Activated naive CD4-positive, alpha-beta T cell treated with anti-CD3 and anti-CD28 coated beads, Interleukin-2, amount 10 ng/mL, durations not matched to agents 7 days and 5 days (primary cell): ENCODE data around the gene FAF1.

ENCODE experiments used
- CTCF ChIA-PET: fragments of 350-600 bp; sonication (Branson Sonifier 250); formaldehyde crosslinking; loops from one replicate; lab custom pipeline; 2021; ENCODE audit warnings: antibody characterized with exemption; lab: Charles Lee
- DNase-seq: peaks from one replicate; pipeline ENCODE4 v3.0.0-alpha.2; 2020
- H3K27ac Mint-ChIP-seq: one replicate; pipeline ENCODE4 v1.8.0; 2021; ENCODE audit warnings: mild to moderate bottlenecking, moderate library complexity, mixed read lengths
- H3K27me3 Mint-ChIP-seq: one replicate; pipeline ENCODE4 v1.8.0; 2021; ENCODE audit warnings: mild to moderate bottlenecking, mixed read lengths
- H3K36me3 Mint-ChIP-seq: one replicate; pipeline ENCODE4 v1.8.0; 2021; ENCODE audit warnings: mixed read lengths
- H3K4me1 Mint-ChIP-seq: one replicate; pipeline ENCODE4 v1.8.0; 2021; ENCODE audit warnings: mixed read lengths
- H3K4me3 Mint-ChIP-seq: one replicate; pipeline ENCODE4 v1.8.0; 2021; ENCODE audit warnings: mild to moderate bottlenecking, moderate library complexity, mixed read lengths
- H3K9me3 Mint-ChIP-seq: one replicate; pipeline ENCODE4 v1.8.0; 2021; ENCODE audit warnings: mixed read lengths

The FAF1 gene

GRCh38 chr1:50424045-50424883, 535.8 kb downstream of the FAF1 start:
- Mint-ChIP-seq H3K27ac (peak overlapping the region; percentile 77), H3K9me3 (no peaks in the 10 kb centered on the region), H3K4me3 (peak overlapping the region; percentile 88), H3K27me3 (peaks cover 93% of the 10 kb centered on the region), H3K4me1 (peaks cover 47% of the 10 kb centered on the region), H3K36me3 (peaks cover 21% of the 10 kb centered on the region)
- peak; percentile 43 for DNase-seq
- CTCF ChIA-PET: interaction anchor here (1.0 kb wide), 1 partner anchor 179 kb away, joined by 3 read pairs; no protein-coding TSS in a partner anchor

- CTCF ChIA-PET: interaction anchor here (1.0 kb wide), 1 partner anchor 180 kb away, joined by 3 read pairs; no protein-coding TSS in a partner anchor
- peak overlapping the region; percentile 77 for H3K27ac Mint-ChIP-seq
- H3K27me3 Mint-ChIP-seq: peaks cover 97% of the 10 kb centered on the region
- peaks cover 21% of the 10 kb centered on the region for H3K36me3 Mint-ChIP-seq
- H3K4me1 Mint-ChIP-seq: peaks cover 47% of the 10 kb centered on the region
- peak overlapping the region; percentile 88 for H3K4me3 Mint-ChIP-seq
- H3K9me3 Mint-ChIP-seq: no peaks in the 10 kb centered on the region
- DNase-seq: peak; percentile 53
Measured at GRCh38 chr1:50423670-50424000, 536.4 kb downstream of the FAF1 start.

- CTCF ChIA-PET: no interaction called here
- Mint-ChIP-seq H3K36me3 (peaks cover 21% of the 10 kb centered on the region), H3K9me3 (no peaks in the 10 kb centered on the region), H3K4me3 (peak within 1 kb of the TSS; percentile 88), H3K4me1 (peaks cover 47% of the 10 kb centered on the region), H3K27me3 (peaks cover 98% of the 10 kb centered on the region), H3K27ac (peak within 1 kb of the TSS; percentile 77)
- no peak for DNase-seq
Measured at GRCh38 chr1:50422946-50423669, 537.0 kb downstream of the FAF1 start, which contains the start of gene DMRTA2. Gene DMRTA2, minus strand, starts transcription at chr1:50423443. Its CDS starts 1,907 bp downstream, at chr1:50421536.

GRCh38 chr1:50422675-50422945, 537.5 kb downstream of the FAF1 start:
- Mint-ChIP-seq H3K4me3 (no peak overlapping the region), H3K9me3 (no peaks in the 10 kb centered on the region), H3K27ac (peak overlapping the region; percentile 62), H3K36me3 (peaks cover 22% of the 10 kb centered on the region), H3K4me1 (peaks cover 47% of the 10 kb centered on the region), H3K27me3 (peaks cover 98% of the 10 kb centered on the region)
- DNase-seq: no peak
- CTCF ChIA-PET: no interaction called here

GRCh38 chr1:50421768-50422674, 538.0 kb downstream of the FAF1 start:
- Mint-ChIP-seq H3K9me3 (no peaks in the 10 kb centered on the region), H3K36me3 (peaks cover 20% of the 10 kb centered on the region), H3K4me1 (peaks cover 42% of the 10 kb centered on the region), H3K27ac (peak overlapping the region; percentile 62), H3K4me3 (peak overlapping the region; percentile 32), H3K27me3 (peaks cover 98% of the 10 kb centered on the region)
- DNase-seq: no peak
- CTCF ChIA-PET: no interaction called here

- peaks cover 98% of the 10 kb centered on the region for H3K27me3 Mint-ChIP-seq
- peaks cover 20% of the 10 kb centered on the region for H3K36me3 Mint-ChIP-seq
- peaks cover 46% of the 10 kb centered on the region for H3K4me1 Mint-ChIP-seq
- no peak for DNase-seq
- no peak overlapping the region for H3K4me3 Mint-ChIP-seq
- CTCF ChIA-PET: no interaction called here
- peak overlapping the region; percentile 15 for H3K27ac Mint-ChIP-seq
- H3K9me3 Mint-ChIP-seq: no peaks in the 10 kb centered on the region
Measured at GRCh38 chr1:50421366-50421748, 538.7 kb downstream of the FAF1 start.

- peaks cover 47% of the 10 kb centered on the region for H3K4me1 Mint-ChIP-seq
- DNase-seq: no peak
- peaks cover 18% of the 10 kb centered on the region for H3K36me3 Mint-ChIP-seq
- peak overlapping the region; percentile 19 for H3K4me3 Mint-ChIP-seq
- peaks cover 98% of the 10 kb centered on the region for H3K27me3 Mint-ChIP-seq
- H3K27ac Mint-ChIP-seq: peak overlapping the region; percentile 56
- no peaks in the 10 kb centered on the region for H3K9me3 Mint-ChIP-seq
- CTCF ChIA-PET: no interaction called here
Measured at GRCh38 chr1:50420689-50421365, 539.2 kb downstream of the FAF1 start.

GRCh38 chr1:50419907-50420677, 540.0 kb downstream of the FAF1 start:
- CTCF ChIA-PET: no interaction called here
- H3K9me3 Mint-ChIP-seq: no peaks in the 10 kb centered on the region
- peak overlapping the region; percentile 19 for H3K4me3 Mint-ChIP-seq
- peaks cover 98% of the 10 kb centered on the region for H3K27me3 Mint-ChIP-seq
- H3K4me1 Mint-ChIP-seq: peaks cover 44% of the 10 kb centered on the region
- no peak for DNase-seq
- H3K36me3 Mint-ChIP-seq: peaks cover 17% of the 10 kb centered on the region
- H3K27ac Mint-ChIP-seq: peak overlapping the region; percentile 56

- no peak for DNase-seq
- Mint-ChIP-seq H3K27ac (peak overlapping the region; percentile 56), H3K27me3 (peaks cover 98% of the 10 kb centered on the region), H3K4me1 (peaks cover 37% of the 10 kb centered on the region), H3K36me3 (peaks cover 17% of the 10 kb centered on the region), H3K9me3 (no peaks in the 10 kb centered on the region), H3K4me3 (peak overlapping the region; percentile 19)
- CTCF ChIA-PET: no interaction called here
Measured at GRCh38 chr1:50419192-50419906, 540.7 kb downstream of the FAF1 start.

- Mint-ChIP-seq H3K27ac (no peak overlapping the region), H3K4me3 (peak overlapping the region; percentile 10), H3K36me3 (peaks cover 15% of the 10 kb centered on the region), H3K27me3 (peaks cover 98% of the 10 kb centered on the region), H3K4me1 (peaks cover 31% of the 10 kb centered on the region), H3K9me3 (no peaks in the 10 kb centered on the region)
- CTCF ChIA-PET: no interaction called here
- DNase-seq: no peak
Measured at GRCh38 chr1:50418600-50419109, 541.4 kb downstream of the FAF1 start.

- Mint-ChIP-seq H3K9me3 (no peaks in the 10 kb centered on the region), H3K27me3 (peaks cover 98% of the 10 kb centered on the region), H3K4me1 (peaks cover 26% of the 10 kb centered on the region), H3K36me3 (peaks cover 15% of the 10 kb centered on the region), H3K4me3 (peak overlapping the region; percentile 10), H3K27ac (peak overlapping the region; percentile 49)
- no peak for DNase-seq
- CTCF ChIA-PET: no interaction called here
Measured at GRCh38 chr1:50417946-50418599, 542.0 kb downstream of the FAF1 start.

GRCh38 chr1:50417507-50417906, 542.6 kb downstream of the FAF1 start:
- peak overlapping the region; percentile 47 for H3K27ac Mint-ChIP-seq

More at GRCh38 chr1:50417507-50417906, 542.6 kb downstream of the FAF1 start:
- DNase-seq: no peak
- Mint-ChIP-seq H3K27me3 (peaks cover 98% of the 10 kb centered on the region), H3K4me1 (peaks cover 21% of the 10 kb centered on the region), H3K36me3 (peaks cover 11% of the 10 kb centered on the region), H3K4me3 (no peak overlapping the region), H3K9me3 (no peaks in the 10 kb centered on the region)
- CTCF ChIA-PET: no interaction called here
